Mononuclear cell (primary cell): Measurements from ENCODE around the gene GALNT18. TPM values are rescaled to one million over a fixed set of nuclear protein-coding genes. Genes with fewer than 3 reads are reported as not detected.

ENCODE experiments used
- H3K27me3 ChIP-seq: 2 replicates; pipeline ENCODE4 v1.6.0; 2011; ENCODE audit warnings: low read length, control low read depth; ENCODE audit not compliant: insufficient read depth
- H3K4me1 ChIP-seq: 2 replicates; pipeline ENCODE4 v1.5.1; 2011; ENCODE audit warnings: mild to moderate bottlenecking, low read length, control low read depth; ENCODE audit not compliant: insufficient read depth
- H3K4me3 ChIP-seq: 2 replicates; pipeline ENCODE4 v1.5.1; 2011; ENCODE audit warnings: mild to moderate bottlenecking, low read length, moderate library complexity
- H3K9me3 ChIP-seq: 2 replicates; pipeline ENCODE4 v1.5.1; 2011; ENCODE audit warnings: low read depth, mild to moderate bottlenecking, control low read depth, low read length
- total RNA-seq: library from RNA; depleted of rRNA; stranded (reverse); fragments of >200 nt; gene quantifications from one replicate; pipeline ENCODE4 v1.2.3, GENCODE V29; 2012

Gene GALNT18
- total RNA-seq, 1 donor, result 0.21 TPM

GRCh38 chr11:11250470-11250869, 371.3 kb downstream of the GALNT18 start:
- no peaks in the 10 kb centered on the region for H3K27me3 ChIP-seq
- no peak overlapping the region for H3K4me3 ChIP-seq
- no peaks in the 10 kb centered on the region for H3K9me3 ChIP-seq
- H3K4me1 ChIP-seq, result no peaks in the 10 kb centered on the region

- Histone ChIP-seq H3K4me3 (no peak overlapping the region), H3K9me3 (no peaks in the 10 kb centered on the region), H3K27me3 (no peaks in the 10 kb centered on the region), H3K4me1 (no peaks in the 10 kb centered on the region)
Observed at GRCh38 chr11:11247576-11247975, 374.2 kb downstream of the GALNT18 start.

GRCh38 chr11:11247086-11247485, 374.7 kb downstream of the GALNT18 start:
- Histone ChIP-seq H3K27me3 (no peaks in the 10 kb centered on the region), H3K4me3 (no peak overlapping the region), H3K4me1 (no peaks in the 10 kb centered on the region), H3K9me3 (no peaks in the 10 kb centered on the region)

GRCh38 chr11:11246166-11246565, 375.6 kb downstream of the GALNT18 start:
- Histone ChIP-seq H3K4me1 (no peaks in the 10 kb centered on the region), H3K4me3 (no peak overlapping the region), H3K27me3 (no peaks in the 10 kb centered on the region), H3K9me3 (no peaks in the 10 kb centered on the region)

- Histone ChIP-seq H3K4me3 (no peak overlapping the region), H3K27me3 (no peaks in the 10 kb centered on the region), H3K9me3 (no peaks in the 10 kb centered on the region), H3K4me1 (no peaks in the 10 kb centered on the region)
Observed at GRCh38 chr11:11245453-11245852, 376.4 kb downstream of the GALNT18 start.

GRCh38 chr11:11244470-11245080, 377.2 kb downstream of the GALNT18 start:
- no peaks in the 10 kb centered on the region for H3K27me3 ChIP-seq
- no peak overlapping the region for H3K4me3 ChIP-seq
- H3K9me3 ChIP-seq, result no peaks in the 10 kb centered on the region
- H3K4me1 ChIP-seq, result no peaks in the 10 kb centered on the region

GRCh38 chr11:11243590-11244469, 378.0 kb downstream of the GALNT18 start:
- Histone ChIP-seq H3K27me3 (no peaks in the 10 kb centered on the region), H3K4me3 (no peak overlapping the region)

GRCh38 chr11:11243209-11243589, 378.6 kb downstream of the GALNT18 start:
- no peaks in the 10 kb centered on the region for H3K4me1 ChIP-seq
- H3K4me3 ChIP-seq, result no peak overlapping the region
- H3K27me3 ChIP-seq, result no peaks in the 10 kb centered on the region
- H3K9me3 ChIP-seq, result no peaks in the 10 kb centered on the region

More at GRCh38 chr11:11243590-11244469, 378.0 kb downstream of the GALNT18 start:
- H3K4me1 ChIP-seq, result no peaks in the 10 kb centered on the region
- H3K9me3 ChIP-seq, result no peaks in the 10 kb centered on the region

- Histone ChIP-seq H3K27me3 (no peaks in the 10 kb centered on the region), H3K9me3 (no peaks in the 10 kb centered on the region), H3K4me3 (no peak overlapping the region), H3K4me1 (no peaks in the 10 kb centered on the region)
Observed at GRCh38 chr11:11241284-11241683, 380.5 kb downstream of the GALNT18 start.

- no peaks in the 10 kb centered on the region for H3K9me3 ChIP-seq
- H3K4me3 ChIP-seq, result no peak overlapping the region
- no peaks in the 10 kb centered on the region for H3K4me1 ChIP-seq
- no peaks in the 10 kb centered on the region for H3K27me3 ChIP-seq
Observed at GRCh38 chr11:11239959-11240358, 381.8 kb downstream of the GALNT18 start.

- Histone ChIP-seq H3K9me3 (no peaks in the 10 kb centered on the region), H3K4me3 (no peak overlapping the region), H3K27me3 (no peaks in the 10 kb centered on the region), H3K4me1 (no peaks in the 10 kb centered on the region)
Observed at GRCh38 chr11:11237070-11237832, 384.6 kb downstream of the GALNT18 start.

- Histone ChIP-seq H3K9me3 (no peaks in the 10 kb centered on the region), H3K4me1 (no peaks in the 10 kb centered on the region), H3K4me3 (no peak overlapping the region), H3K27me3 (no peaks in the 10 kb centered on the region)
Observed at GRCh38 chr11:11236498-11237059, 385.2 kb downstream of the GALNT18 start.

GRCh38 chr11:11231763-11232162, 390.0 kb downstream of the GALNT18 start:
- Histone ChIP-seq H3K9me3 (no peaks in the 10 kb centered on the region), H3K4me1 (no peaks in the 10 kb centered on the region), H3K27me3 (no peaks in the 10 kb centered on the region), H3K4me3 (no peak overlapping the region)

- no peaks in the 10 kb centered on the region for H3K4me1 ChIP-seq
- H3K4me3 ChIP-seq, result no peak overlapping the region
- no peaks in the 10 kb centered on the region for H3K9me3 ChIP-seq
- no peaks in the 10 kb centered on the region for H3K27me3 ChIP-seq
Observed at GRCh38 chr11:11230802-11231562, 390.8 kb downstream of the GALNT18 start.
